Measurements from ENCODE around the gene MAT2B. TPM values are rescaled to one million over a fixed set of nuclear protein-coding genes. Genes with fewer than 3 reads are reported as not detected.

MAT2B gene
- total and polyA plus RNA-seq, 2 of the 13 experiments (the other 11 are each of a cell fraction or from before 2014, with no cell fraction given): 20.2 to 37.1 TPM

GRCh38 chr5:163475411-163475810 is 30.0 kb upstream of the MAT2B start (continued):
- no peak for TF ChIP-seq ZHX1 (CRISPR knock-in tag; IDR thresholded peaks at IDR 0.05; ENCODE audit: low read depth)
- TF ChIP-seq ZMAT5 (CRISPR knock-in tag; IDR thresholded peaks at IDR 0.05; ENCODE audit: borderline replicate concordance, low read depth): no peak
- TF ChIP-seq NCOA1 (CRISPR knock-in tag; IDR thresholded peaks at IDR 0.05): no peak
- no peak for TF ChIP-seq NFAT5 (CRISPR knock-in tag; IDR thresholded peaks at IDR 0.05)
- TF ChIP-seq HDAC2 (CRISPR knock-in tag; IDR thresholded peaks at IDR 0.05): no peak
- TF ChIP-seq HOXA3 (CRISPR knock-in tag; IDR thresholded peaks at IDR 0.05): no peak
- no peak for TF ChIP-seq ZNF180 (CRISPR knock-in tag; IDR thresholded peaks at IDR 0.05; ENCODE audit: borderline replicate concordance, low read depth)
